Progenitor cell of endocrine pancreas (in vitro differentiated cells): ENCODE data around the gene MAIP1. TPM values are rescaled to one million over a fixed set of nuclear protein-coding genes. Genes with fewer than 3 reads are reported as not detected.
"Not testable (repeated sequence)": the region's sequence is repeated elsewhere in the genome, so short reads cannot be mapped to it uniquely, and the experiment has no call there.

Source experiments
- DNase-seq: peaks from one replicate; pipeline ENCODE4 v3.0.0; 2021; ENCODE audit warnings: low spot score; ENCODE audit not compliant: unreplicated experiment
- H3K27ac Mint-ChIP-seq: 2 replicates; pipeline ENCODE4 v1.8.0; 2021; ENCODE audit warnings: mild to moderate bottlenecking, moderate library complexity, mixed read lengths
- H3K27me3 Mint-ChIP-seq: 2 replicates; pipeline ENCODE4 v1.8.0; 2021; ENCODE audit warnings: mixed read lengths
- H3K36me3 Mint-ChIP-seq: 2 replicates; pipeline ENCODE4 v1.8.0; 2022; ENCODE audit warnings: mixed read lengths; ENCODE audit not compliant: insufficient read depth
- H3K4me1 Mint-ChIP-seq: 2 replicates; pipeline ENCODE4 v1.8.0; 2021; ENCODE audit warnings: low read depth, mixed read lengths
- H3K4me3 Mint-ChIP-seq: 2 replicates; pipeline ENCODE4 v1.8.0; 2021; ENCODE audit warnings: low read depth, mild to moderate bottlenecking, moderate library complexity, mixed read lengths
- H3K9me3 Mint-ChIP-seq: 2 replicates; pipeline ENCODE4 v1.8.0; 2021; ENCODE audit warnings: low read depth, mixed read lengths
- CTCF ChIP-seq: fragments of 200-600 bp; sonication (generic); IDR thresholded peaks from one replicate; pipeline ENCODE4 v1.5.0; 2021; ENCODE audit warnings: antibody characterized with exemption, mild to moderate bottlenecking; ENCODE audit not compliant: unreplicated experiment
- total RNA-seq: library from RNA; stranded (reverse); gene quantifications from 2 replicates; pipeline ENCODE4 v1.2.1, GENCODE V29; 2021

MAIP1 gene
- total RNA-seq, 1 donor from 2014 or later = 20.4 TPM

GRCh38 chr2:199911877-199912161 lies 43.6 kb upstream of the MAIP1 start:
- Mint-ChIP-seq H3K27ac (peak overlapping the region; percentile 98), H3K9me3 (peaks cover 6% of the 10 kb centered on the region)

GRCh38 chr2:199912553-199913114 lies 42.7 kb upstream of the MAIP1 start:
- H3K4me1 Mint-ChIP-seq = peaks cover 22% of the 10 kb centered on the region
- peaks cover 20% of the 10 kb centered on the region for H3K36me3 Mint-ChIP-seq
- peak overlapping the region; percentile 96 for H3K4me3 Mint-ChIP-seq
- H3K27me3 Mint-ChIP-seq, DNase-seq, H3K27ac Mint-ChIP-seq: not testable (repeated sequence)
- H3K9me3 Mint-ChIP-seq = peaks cover 14% of the 10 kb centered on the region

More at GRCh38 chr2:199911877-199912161, 43.6 kb upstream of the MAIP1 start:
- no peak for TF ChIP-seq CTCF
- H3K4me1 Mint-ChIP-seq = peaks cover 22% of the 10 kb centered on the region
- peak overlapping the region; percentile 96 for H3K4me3 Mint-ChIP-seq
- no peak for DNase-seq
- H3K27me3 Mint-ChIP-seq = no peaks in the 10 kb centered on the region
- peaks cover 12% of the 10 kb centered on the region for H3K36me3 Mint-ChIP-seq

- no peak for TF ChIP-seq CTCF
- H3K27me3 Mint-ChIP-seq = no peaks in the 10 kb centered on the region
- H3K4me1 Mint-ChIP-seq = peaks cover 24% of the 10 kb centered on the region
- no peak for DNase-seq
- H3K9me3 Mint-ChIP-seq = peaks cover 14% of the 10 kb centered on the region
- peaks cover 31% of the 10 kb centered on the region for H3K36me3 Mint-ChIP-seq
- peak overlapping the region; percentile 22 for H3K4me3 Mint-ChIP-seq
- H3K27ac Mint-ChIP-seq = peak overlapping the region; percentile 22
These were observed 40.9 kb upstream of the MAIP1 start for GRCh38 chr2:199914372-199914958.

GRCh38 chr2:199916980-199917379 lies 38.4 kb upstream of the MAIP1 start:
- no peak overlapping the region for H3K4me3 Mint-ChIP-seq

GRCh38 chr2:199922856-199923255 lies 32.5 kb upstream of the MAIP1 start:
- Mint-ChIP-seq H3K27me3 (no peaks in the 10 kb centered on the region), H3K9me3 (no peaks in the 10 kb centered on the region), H3K4me3 (no peak overlapping the region), H3K27ac (no peak overlapping the region), H3K4me1 (peaks cover 5% of the 10 kb centered on the region), H3K36me3 (peaks cover 14% of the 10 kb centered on the region)
- DNase-seq = no peak
- no peak for TF ChIP-seq CTCF

More at GRCh38 chr2:199916980-199917379, 38.4 kb upstream of the MAIP1 start:
- Mint-ChIP-seq H3K27me3 (no peaks in the 10 kb centered on the region), H3K9me3 (peaks cover 14% of the 10 kb centered on the region), H3K4me1 (peaks cover 20% of the 10 kb centered on the region), H3K27ac (no peak overlapping the region), H3K36me3 (peaks cover 35% of the 10 kb centered on the region)
- DNase-seq = no peak
- no peak for TF ChIP-seq CTCF

GRCh38 chr2:199923924-199924323 lies 31.5 kb upstream of the MAIP1 start:
- Mint-ChIP-seq H3K4me3 (no peak overlapping the region), H3K9me3 (no peaks in the 10 kb centered on the region), H3K27ac (peak overlapping the region; percentile 62), H3K27me3 (no peaks in the 10 kb centered on the region), H3K36me3 (peaks cover 8% of the 10 kb centered on the region), H3K4me1 (peaks cover 5% of the 10 kb centered on the region)
- no peak for DNase-seq
- no peak for TF ChIP-seq CTCF
